ENCODE data around the gene AIG1. TPM values are rescaled to one million over a fixed set of nuclear protein-coding genes. Genes with fewer than 3 reads are reported as not detected.

The AIG1 gene
- total RNA-seq, 2 experiments from 2014 or later: 0.40 to 0.85 TPM

DNA sequence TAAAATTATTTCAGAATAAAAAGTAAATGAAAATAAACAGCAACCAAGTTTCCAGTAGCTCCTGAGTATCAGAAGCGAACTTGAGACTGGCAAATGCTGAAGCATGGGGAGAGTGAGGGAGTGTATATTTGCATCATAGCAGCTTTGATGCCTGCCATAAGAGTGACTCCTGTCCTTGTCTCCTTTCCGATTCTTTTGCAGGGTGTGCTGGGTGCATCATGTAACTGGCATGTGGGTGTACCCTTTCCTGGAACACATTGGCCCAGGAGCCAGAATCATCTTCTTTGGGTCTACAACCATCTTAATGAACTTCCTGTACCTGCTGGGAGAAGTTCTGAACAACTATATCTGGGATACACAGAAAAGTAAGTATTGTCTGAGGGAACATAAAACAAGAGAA, 272.4 kb downstream of the AIG1 start:
- intact Hi-C loops (cut with micrococcal nuclease; ENCODE audit: unreplicated experiment): no loop called here
- CTCF ChIA-PET (ENCODE audit: unreplicated experiment): no interaction called here

GRCh38 chr6:143333749-143334520, 273.2 kb downstream of the AIG1 start:
- Histone ChIP-seq H3K4me3 (ENCODE audit: low read depth, low read length, poor library complexity, severe bottlenecking) (no peak overlapping the region), H3K4me2 (ENCODE audit: low read length) (no peak overlapping the region), H3K79me2 (ENCODE audit: insufficient read depth, low read depth, low read length) (no peaks in the 10 kb centered on the region), H4K20me1 (ENCODE audit: insufficient read depth, low read length) (no peaks in the 10 kb centered on the region), H3K36me3 (ENCODE audit: insufficient read depth, low read length) (no peaks in the 10 kb centered on the region), H2AFZ (ENCODE audit: low read length) (no peak overlapping the region), H3K9me2 (ENCODE audit: insufficient read depth, low read length) (no peaks in the 10 kb centered on the region), H3K9me3 (ENCODE audit: low read length) (no peaks in the 10 kb centered on the region), H3K4me1 (ENCODE audit: insufficient read depth, low read length, poor library complexity, severe bottlenecking) (no peaks in the 10 kb centered on the region), H3K27ac (ENCODE audit: low read depth, low read length, poor library complexity, severe bottlenecking) (no peak overlapping the region)
- no peak for TF ChIP-seq CTCF (conservative IDR thresholded peaks at IDR 0.05; ENCODE audit: low read length)
- TF ChIP-seq EZH2phosphoT487 (IDR thresholded peaks at IDR 0.05; ENCODE audit: borderline replicate concordance, low read depth, low read length): no peak
- ChIA-PET CTCF (ENCODE audit: unreplicated experiment) (no interaction called here), POLR2A (interaction anchor here (0.5 to 1.1 kb wide), 3 partner anchors 33 to 61 kb away, joined by 3 to 4 read pairs (median 4); no protein-coding TSS in a partner anchor)
- no peak for DNase-seq (ENCODE audit: low spot score)
- intact Hi-C loops (cut with micrococcal nuclease; ENCODE audit: unreplicated experiment): no loop called here
- no TSS peak for BruUV-seq (replicated peaks)

More for the DNA sequence above, 272.4 kb downstream of the AIG1 start:
- no peak overlapping the region for H3K4me2 ChIP-seq (ENCODE audit: low read length)
- no peak for TF ChIP-seq EZH2phosphoT487 (IDR thresholded peaks at IDR 0.05; ENCODE audit: borderline replicate concordance, low read depth, low read length)
- TF ChIP-seq CTCF (conservative IDR thresholded peaks at IDR 0.05; ENCODE audit: low read length): no peak
- no peaks in the 10 kb centered on the region for H3K79me2 ChIP-seq (ENCODE audit: insufficient read depth, low read depth, low read length)
- no peaks in the 10 kb centered on the region for H3K9me3 ChIP-seq (ENCODE audit: low read length)
- no peaks in the 10 kb centered on the region for H3K36me3 ChIP-seq (ENCODE audit: insufficient read depth, low read length)
- H3K4me3 ChIP-seq (ENCODE audit: low read depth, low read length, poor library complexity, severe bottlenecking): no peak overlapping the region
- BruUV-seq (replicated peaks): no TSS peak
- no peak overlapping the region for H3K27ac ChIP-seq (ENCODE audit: low read depth, low read length, poor library complexity, severe bottlenecking)
- H4K20me1 ChIP-seq (ENCODE audit: insufficient read depth, low read length): no peaks in the 10 kb centered on the region
- no peak overlapping the region for H2AFZ ChIP-seq (ENCODE audit: low read length)
- no peak for DNase-seq (ENCODE audit: low spot score)
- no peaks in the 10 kb centered on the region for H3K4me1 ChIP-seq (ENCODE audit: insufficient read depth, low read length, poor library complexity, severe bottlenecking)
- POLR2A ChIA-PET: interaction anchor here (0.7 to 1.1 kb wide), 3 partner anchors 32 to 511 kb away, joined by 3 to 4 read pairs (median 4); no protein-coding TSS in a partner anchor
- H3K9me2 ChIP-seq (ENCODE audit: insufficient read depth, low read length): no peaks in the 10 kb centered on the region

- CTCF ChIA-PET (ENCODE audit: unreplicated experiment): no interaction called here
- intact Hi-C loops (cut with micrococcal nuclease; ENCODE audit: unreplicated experiment): no loop called here
- TF ChIP-seq CTCF (conservative IDR thresholded peaks at IDR 0.05; ENCODE audit: low read length) (no peak), EZH2phosphoT487 (IDR thresholded peaks at IDR 0.05; ENCODE audit: borderline replicate concordance, low read depth, low read length) (no peak)
- H4K20me1 ChIP-seq (ENCODE audit: insufficient read depth, low read length): no peaks in the 10 kb centered on the region
- H3K9me2 ChIP-seq (ENCODE audit: insufficient read depth, low read length): no peaks in the 10 kb centered on the region
- H3K4me2 ChIP-seq (ENCODE audit: low read length): no peak overlapping the region
- BruUV-seq (replicated peaks): no TSS peak
- no peak overlapping the region for H3K27ac ChIP-seq (ENCODE audit: low read depth, low read length, poor library complexity, severe bottlenecking)
- POLR2A ChIA-PET: interaction anchor here (0.7 to 1.0 kb wide), 3 partner anchors 14 to 1499 kb away, joined by 3 to 7 read pairs (median 3); no protein-coding TSS in a partner anchor
- no peaks in the 10 kb centered on the region for H3K9me3 ChIP-seq (ENCODE audit: low read length)
- no peaks in the 10 kb centered on the region for H3K36me3 ChIP-seq (ENCODE audit: insufficient read depth, low read length)
- no peaks in the 10 kb centered on the region for H3K79me2 ChIP-seq (ENCODE audit: insufficient read depth, low read depth, low read length)
- no peak overlapping the region for H2AFZ ChIP-seq (ENCODE audit: low read length)
- DNase-seq (ENCODE audit: low spot score): no peak
- H3K4me3 ChIP-seq (ENCODE audit: low read depth, low read length, poor library complexity, severe bottlenecking): no peak overlapping the region
- H3K4me1 ChIP-seq (ENCODE audit: insufficient read depth, low read length, poor library complexity, severe bottlenecking): no peaks in the 10 kb centered on the region
Measured at GRCh38 chr6:143335865-143336264, 275.2 kb downstream of the AIG1 start.
